ENCODE results near the gene LHX1. TPM values are rescaled to one million over a fixed set of nuclear protein-coding genes. Genes with fewer than 3 reads are reported as not detected.

Gene LHX1
- total RNA-seq, 4 donors from 2014 or later, result 2.8 TPM; not detected in 3

DNA sequence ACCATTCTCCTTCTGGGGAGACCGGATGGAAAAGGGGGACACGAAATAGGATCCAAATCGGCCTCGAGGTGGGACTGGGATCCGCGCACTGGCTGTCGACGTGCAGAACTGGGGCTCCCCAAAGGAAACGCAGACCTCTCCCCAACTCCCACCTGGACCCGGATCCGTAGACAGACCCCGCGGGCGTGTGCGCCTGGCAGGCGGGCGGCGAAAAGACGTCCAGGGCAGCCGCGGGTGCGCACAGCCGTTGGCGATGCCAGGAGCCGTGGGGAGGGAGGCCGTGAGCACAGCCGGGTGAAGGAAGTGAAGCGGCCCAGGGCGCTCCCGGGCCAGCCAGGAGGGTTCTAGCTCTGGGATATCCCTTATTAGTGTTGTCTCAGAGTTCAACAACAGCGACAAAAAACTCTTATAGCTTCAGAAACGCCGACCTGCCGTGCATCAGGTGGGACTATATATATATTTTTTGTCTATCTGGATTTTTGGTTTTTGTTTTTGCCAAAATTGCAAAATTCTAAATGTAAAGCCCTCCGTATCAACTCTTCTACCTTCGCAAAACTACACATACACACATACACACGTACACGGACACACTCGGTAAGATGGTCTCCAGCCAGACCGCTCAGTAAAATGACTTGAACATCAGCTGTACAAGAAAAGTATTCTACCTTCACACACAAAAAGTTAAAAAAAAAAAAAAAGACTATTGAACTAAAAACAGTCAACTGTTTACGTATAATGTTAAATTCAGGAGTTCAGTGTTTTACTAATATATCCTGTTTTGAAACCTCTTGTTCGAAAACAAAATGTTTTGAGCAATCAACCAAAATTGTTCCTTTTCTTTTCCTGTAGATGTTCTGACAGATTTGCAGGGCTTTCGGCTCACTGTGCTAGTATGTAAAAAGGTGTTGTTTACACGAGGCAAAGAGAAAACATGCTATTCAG is 6.2 kb downstream of the LHX1 start:
- intact Hi-C loops (cut with DNase I; ENCODE audit: low total_unique reads), result no loop called here
- H3K36me3 ChIP-seq, result no peaks in the 10 kb centered on the region
- H3K4me3 ChIP-seq, result no peak overlapping the region
- TF ChIP-seq POLR2A (IDR thresholded peaks at IDR 0.05), result no peak
- TF ChIP-seq, protein P1, sequence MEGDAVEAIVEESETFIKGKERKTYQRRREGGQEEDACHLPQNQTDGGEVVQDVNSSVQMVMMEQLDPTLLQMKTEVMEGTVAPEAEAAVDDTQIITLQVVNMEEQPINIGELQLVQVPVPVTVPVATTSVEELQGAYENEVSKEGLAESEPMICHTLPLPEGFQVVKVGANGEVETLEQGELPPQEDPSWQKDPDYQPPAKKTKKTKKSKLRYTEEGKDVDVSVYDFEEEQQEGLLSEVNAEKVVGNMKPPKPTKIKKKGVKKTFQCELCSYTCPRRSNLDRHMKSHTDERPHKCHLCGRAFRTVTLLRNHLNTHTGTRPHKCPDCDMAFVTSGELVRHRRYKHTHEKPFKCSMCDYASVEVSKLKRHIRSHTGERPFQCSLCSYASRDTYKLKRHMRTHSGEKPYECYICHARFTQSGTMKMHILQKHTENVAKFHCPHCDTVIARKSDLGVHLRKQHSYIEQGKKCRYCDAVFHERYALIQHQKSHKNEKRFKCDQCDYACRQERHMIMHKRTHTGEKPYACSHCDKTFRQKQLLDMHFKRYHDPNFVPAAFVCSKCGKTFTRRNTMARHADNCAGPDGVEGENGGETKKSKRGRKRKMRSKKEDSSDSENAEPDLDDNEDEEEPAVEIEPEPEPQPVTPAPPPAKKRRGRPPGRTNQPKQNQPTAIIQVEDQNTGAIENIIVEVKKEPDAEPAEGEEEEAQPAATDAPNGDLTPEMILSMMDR (IDR thresholded peaks at IDR 0.05), result no peak
- H3K27me3 ChIP-seq, result peaks cover 69 to 87% of the 10 kb centered on the region in 2 donors
- H3K27ac ChIP-seq, result no peak overlapping the region
- peaks cover 6 to 9% of the 10 kb centered on the region in 2 donors for H3K4me1 ChIP-seq
- peak in 1 of 2 donors; percentile 3 for DNase-seq
- H3K9me3 ChIP-seq, result no peaks in the 10 kb centered on the region

DNA sequence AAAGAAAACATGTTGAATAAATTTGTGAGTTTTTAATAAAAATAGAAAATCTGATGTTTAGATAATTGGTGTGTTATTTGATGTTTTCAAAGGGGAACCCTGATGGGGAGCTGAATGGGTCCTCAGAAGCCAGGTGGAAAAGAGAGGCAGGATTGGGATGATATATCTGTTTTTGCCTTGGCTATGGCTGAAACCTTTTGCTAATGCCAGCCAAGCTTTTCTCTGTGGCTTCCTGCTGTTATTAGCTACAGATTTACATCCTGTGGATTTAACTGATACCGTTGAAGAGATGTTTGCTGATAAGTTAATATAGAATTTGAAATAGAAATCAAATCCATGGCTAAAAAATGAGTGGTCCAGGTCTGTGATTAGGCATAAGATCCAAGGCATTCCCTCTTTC is 7.3 kb downstream of the LHX1 start:
- H3K4me3 ChIP-seq, result no peak overlapping the region
- peaks cover 58 to 77% of the 10 kb centered on the region in 2 donors for H3K27me3 ChIP-seq
- TF ChIP-seq, protein P1 (IDR thresholded peaks at IDR 0.05), result no peak
- TF ChIP-seq POLR2A (IDR thresholded peaks at IDR 0.05), result no peak
- intact Hi-C loops (cut with DNase I; ENCODE audit: low total_unique reads), result no loop called here
- no peak overlapping the region for H3K27ac ChIP-seq
- peaks cover 6 to 9% of the 10 kb centered on the region in 2 donors for H3K4me1 ChIP-seq
- H3K9me3 ChIP-seq, result no peaks in the 10 kb centered on the region
- no peaks in the 10 kb centered on the region for H3K36me3 ChIP-seq
- DNase-seq, result no peak

DNA sequence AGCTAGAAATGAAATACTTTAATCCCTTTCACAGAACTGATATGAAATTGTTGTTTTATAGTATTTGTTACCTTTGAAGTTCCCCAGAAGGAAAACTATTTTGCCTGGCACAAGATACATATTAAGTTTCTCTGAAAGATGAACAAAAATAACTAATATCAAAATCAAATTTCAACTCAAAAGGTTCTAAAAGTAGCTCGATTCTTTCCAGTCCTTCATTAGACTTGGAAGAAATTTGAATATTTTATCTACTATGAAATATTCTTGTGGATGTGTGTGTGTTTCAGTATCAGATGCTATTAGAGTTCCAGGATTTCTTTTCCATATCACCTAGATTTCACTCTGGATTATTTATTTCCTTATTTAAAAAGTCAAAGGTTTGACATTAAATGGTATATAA is 7.9 kb downstream of the LHX1 start:
- intact Hi-C loops (cut with DNase I; ENCODE audit: low total_unique reads), result no loop called here

DNA sequence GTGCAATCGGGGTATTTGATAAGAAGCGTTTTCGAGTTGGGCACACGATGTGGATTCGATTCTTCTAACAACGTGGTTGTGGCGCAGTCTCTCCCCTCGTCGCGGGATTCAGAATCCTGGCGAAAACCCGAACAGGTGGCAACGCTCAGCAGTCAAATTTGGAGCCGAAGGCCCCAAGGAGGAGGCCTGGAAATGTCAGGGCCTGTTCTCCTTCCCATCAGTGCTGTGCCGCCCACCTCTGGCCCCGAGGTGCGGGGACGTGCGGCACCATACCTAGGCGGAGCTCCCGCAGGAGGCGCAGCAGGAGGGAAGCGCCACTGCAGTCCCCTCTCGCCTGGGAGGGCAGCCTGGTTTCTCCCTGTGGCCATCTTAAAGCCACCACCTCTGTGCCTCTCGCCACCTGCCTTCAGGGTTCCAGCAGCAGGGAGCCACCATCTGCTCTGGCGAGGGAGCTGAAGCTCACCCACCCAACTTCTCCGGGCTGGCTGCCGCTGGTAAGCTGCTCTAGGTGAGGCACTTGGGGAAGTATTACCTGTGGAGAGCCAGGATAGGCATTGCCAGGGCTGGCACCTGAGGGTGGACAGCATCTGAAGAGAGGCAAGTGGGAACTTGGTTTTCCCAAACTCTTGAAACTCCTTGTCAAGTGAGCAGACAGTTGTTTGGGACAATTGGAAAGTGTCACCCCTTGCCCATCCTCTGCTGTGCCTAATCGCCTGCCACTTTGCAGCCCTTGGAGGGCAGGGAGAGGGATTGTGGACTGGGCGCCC is 8.9 kb downstream of the LHX1 start:
- Histone ChIP-seq H3K9me3 (no peaks in the 10 kb centered on the region), H3K4me3 (no peak overlapping the region), H3K27me3 (peaks cover 45 to 61% of the 10 kb centered on the region in 2 donors), H3K4me1 (peaks cover 6 to 9% of the 10 kb centered on the region in 2 donors), H3K27ac (no peak overlapping the region), H3K36me3 (no peaks in the 10 kb centered on the region)
- no peak for TF ChIP-seq POLR2A (IDR thresholded peaks at IDR 0.05)
- TF ChIP-seq, protein P1 (IDR thresholded peaks at IDR 0.05), result no peak
- intact Hi-C loops (cut with DNase I; ENCODE audit: low total_unique reads), result no loop called here
- no peak for DNase-seq

More for the DNA sequence above, 7.9 kb downstream of the LHX1 start:
- no peaks in the 10 kb centered on the region for H3K9me3 ChIP-seq
- no peak overlapping the region for H3K4me3 ChIP-seq
- H3K27me3 ChIP-seq, result peaks cover 54 to 71% of the 10 kb centered on the region in 2 donors
- peaks cover 6 to 9% of the 10 kb centered on the region in 2 donors for H3K4me1 ChIP-seq
- DNase-seq, result no peak
- no peak overlapping the region for H3K27ac ChIP-seq
- H3K36me3 ChIP-seq, result no peaks in the 10 kb centered on the region
- TF ChIP-seq, protein P1 (IDR thresholded peaks at IDR 0.05), result no peak
- TF ChIP-seq POLR2A (IDR thresholded peaks at IDR 0.05), result no peak

DNA sequence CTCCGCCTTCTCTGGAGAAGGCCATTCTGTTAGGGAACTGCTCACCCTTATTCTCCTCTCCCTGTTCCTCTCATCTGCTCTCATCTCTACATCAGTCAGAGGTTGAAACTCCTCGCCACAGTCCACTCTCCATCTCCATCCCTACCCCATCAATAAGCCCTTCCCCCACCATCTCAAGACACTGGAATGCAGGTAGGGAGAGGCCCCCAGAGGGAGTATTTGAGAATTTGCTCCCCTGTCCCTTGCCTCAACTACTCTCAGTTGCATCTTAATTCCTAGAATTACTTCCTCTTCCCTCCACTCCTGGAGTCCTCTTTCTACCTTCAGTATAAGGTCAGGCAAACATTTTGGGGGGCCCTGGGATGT is 9.4 kb downstream of the LHX1 start:
- no peaks in the 10 kb centered on the region for H3K9me3 ChIP-seq
- no peak for DNase-seq
- TF ChIP-seq, protein P1 (IDR thresholded peaks at IDR 0.05), result no peak
- no peak for TF ChIP-seq POLR2A (IDR thresholded peaks at IDR 0.05)
- intact Hi-C loops (cut with DNase I; ENCODE audit: low total_unique reads), result no loop called here
- no peak overlapping the region for H3K27ac ChIP-seq
- H3K4me1 ChIP-seq, result peaks cover 6 to 8% of the 10 kb centered on the region in 2 donors
- peaks cover 39 to 55% of the 10 kb centered on the region in 2 donors for H3K27me3 ChIP-seq
- H3K4me3 ChIP-seq, result no peak overlapping the region
- no peaks in the 10 kb centered on the region for H3K36me3 ChIP-seq
